GM12878 (cell line): ENCODE data around the gene CLEC7A. TPM values are rescaled to one million over a fixed set of nuclear protein-coding genes. Genes with fewer than 3 reads are reported as not detected.

Experiments
- ATAC-seq: fragments of 200-7000 bp; cut with Tn5 transposase; 3 replicates; pipeline ENCODE4 v1.9.1; 2020; ENCODE audit warnings: mild to moderate bottlenecking, moderate library complexity
- BruUV-seq: library from RNA; stranded (reverse); fragments of 400-500 nt; replicated peaks from 2 replicates; lab custom pipeline; 2021; lab: Mats Ljungman, UMichigan
- CTCF ChIA-PET: fragments of 300-600 bp; sonication (Branson Sonifier 250); formaldehyde crosslinking; extraction: SDS; loops from one replicate; lab custom pipeline; 2021; ENCODE audit warnings: inconsistent platforms; lab: Yijun Ruan, JAX
- POLR2A ChIA-PET: fragments of 350-600 bp; formaldehyde crosslinking; extraction: SDS; loops from one replicate; lab custom pipeline; 2021; ENCODE audit warnings: inconsistent platforms; lab: Charles Lee
- RAD21 ChIA-PET: fragments of 300-600 bp; sonication (Branson Sonifier 250); formaldehyde crosslinking; loops from one replicate; lab custom pipeline; 2023; ENCODE audit warnings: antibody characterized with exemption; ENCODE audit not compliant: unreplicated experiment; lab: Charles Lee
- SMC1A ChIA-PET: fragments of 300-600 bp; sonication (Branson Sonifier 250); formaldehyde crosslinking; loops from one replicate; lab custom pipeline; 2023; ENCODE audit not compliant: unreplicated experiment, uncharacterized antibody; lab: Charles Lee
- DNase-seq: peaks from one replicate; pipeline ENCODE4 v3.0.0-alpha.2; 2011; ENCODE audit warnings: low read depth, low spot score
- FAIRE-seq: peaks from 3 replicates; lab custom pipeline; 2011; peaks lifted over from hg19 to GRCh38; lab: Jason Lieb, UNC
- H2AFZ ChIP-seq: 2 replicates; pipeline ENCODE4 v1.6.0; 2011; ENCODE audit warnings: low read depth, low read length, control low read depth; ENCODE audit not compliant: control insufficient read depth
- H3K27ac ChIP-seq: 2 replicates; pipeline ENCODE4 v1.5.1; 2011; ENCODE audit warnings: control low read depth; ENCODE audit not compliant: control insufficient read depth, insufficient read depth
- H3K27me3 ChIP-seq, 2 experiments: replicated peaks in 1 of 2; 2 replicates each; pipeline versions ENCODE4 v1.6.0 to v1.6.1; 2011; ENCODE audit warnings: low read length in 1 of 2; ENCODE audit not compliant: control insufficient read depth in 2 of 2, insufficient read depth in 2 of 2
- H3K36me3 ChIP-seq, 2 experiments: 2 replicates each; pipeline ENCODE4 v1.5.1; 2011; ENCODE audit warnings: low read length in 1 of 2; ENCODE audit not compliant: control insufficient read depth in 2 of 2, insufficient read depth in 2 of 2
- H3K4me1 ChIP-seq: 2 replicates; pipeline ENCODE4 v1.6.1; 2011; ENCODE audit warnings: mild to moderate bottlenecking, low read length, moderate library complexity, mixed read lengths; ENCODE audit not compliant: control insufficient read depth, insufficient read depth
- H3K4me2 ChIP-seq: 2 replicates; pipeline ENCODE4 v1.6.0; 2011; ENCODE audit warnings: control low read depth; ENCODE audit not compliant: control insufficient read depth, insufficient read depth
- H3K4me3 ChIP-seq: fragments of 200-600 bp; sonication (generic); 2 replicates; pipeline ENCODE4 v1.5.1; 2016
- H3K79me2 ChIP-seq: 2 replicates; pipeline ENCODE4 v1.6.0; 2011; ENCODE audit warnings: low read length; ENCODE audit not compliant: control insufficient read depth, insufficient read depth
- H3K9ac ChIP-seq: 2 replicates; pipeline ENCODE4 v1.8.0; 2011; ENCODE audit warnings: low read length, control low read depth, mixed read lengths; ENCODE audit not compliant: control insufficient read depth, insufficient read depth
- H3K9me3 ChIP-seq: replicated peaks from 3 replicates; pipeline ENCODE4 v1.5.1; 2011; ENCODE audit warnings: mild to moderate bottlenecking, low read length; ENCODE audit not compliant: control insufficient read depth, insufficient read depth
- H4K20me1 ChIP-seq: 2 replicates; pipeline ENCODE4 v1.6.0; 2011; ENCODE audit not compliant: control insufficient read depth, insufficient read depth
- ATF3 ChIP-seq: IDR thresholded peaks from 2 replicates; pipeline ENCODE4 v1.6.1; 2011; ENCODE audit warnings: low read depth, mild to moderate bottlenecking, low read length, moderate library complexity, borderline replicate concordance; ENCODE audit errors: extremely low read depth
- CBFB ChIP-seq: IDR thresholded peaks from 2 replicates; pipeline ENCODE4 v1.6.1; 2016; ENCODE audit warnings: antibody characterized with exemption, low read depth
- EP300 ChIP-seq, 2 experiments: fragments of 150-350 bp in 1 of 2; IDR thresholded peaks; 2 replicates each; pipeline ENCODE4 v1.6.1; 2011 to 2012; ENCODE audit warnings: low read depth in 2 of 2, low read length in 2 of 2, borderline replicate concordance in 1 of 2, improper control_type of control experiment in 1 of 2, inconsistent platforms in 1 of 2; ENCODE audit not compliant: control insufficient read depth in 1 of 2
- HCFC1 ChIP-seq: fragments of 150-350 bp; IDR thresholded peaks from 2 replicates; pipeline ENCODE4 v1.6.1; 2014; ENCODE audit warnings: low read length
- KDM1A ChIP-seq: fragments of 200-600 bp; sonication (generic); IDR thresholded peaks from 2 replicates; pipeline ENCODE4 v1.6.1; 2016; ENCODE audit warnings: borderline replicate concordance
- MTA3 ChIP-seq: IDR thresholded peaks from 2 replicates; pipeline ENCODE4 v1.6.1; 2012; ENCODE audit warnings: low read length, inconsistent platforms, borderline replicate concordance
- NKRF ChIP-seq: fragments of 450-650 bp; conservative IDR thresholded peaks from 2 replicates; pipeline ENCODE4 v1.6.1; 2017; ENCODE audit warnings: mild to moderate bottlenecking, moderate library complexity
- NR2C1 ChIP-seq: fragments of 450-650 bp; IDR thresholded peaks from 2 replicates; pipeline ENCODE4 v1.6.1; 2017; ENCODE audit warnings: antibody characterized with exemption, mild to moderate bottlenecking, moderate library complexity
- PKNOX1 ChIP-seq: fragments of 450-650 bp; IDR thresholded peaks from 2 replicates; pipeline ENCODE4 v1.6.1; 2016; ENCODE audit warnings: mild to moderate bottlenecking
- RELB ChIP-seq: fragments of 450-650 bp; IDR thresholded peaks from 2 replicates; pipeline ENCODE4 v1.6.1; 2017; ENCODE audit warnings: low read depth, mild to moderate bottlenecking, moderate library complexity
- STAT3 ChIP-seq: IDR thresholded peaks from 2 replicates; pipeline ENCODE4 v1.6.1; 2011; ENCODE audit warnings: low read depth, low read length, improper control_type of control experiment
- TARDBP ChIP-seq: IDR thresholded peaks from 2 replicates; pipeline ENCODE4 v1.6.1; 2016; ENCODE audit warnings: borderline replicate concordance
- TCF3 ChIP-seq: IDR thresholded peaks from 2 replicates; pipeline ENCODE4 v1.6.1; 2012; ENCODE audit warnings: low read depth, mild to moderate bottlenecking, low read length, borderline replicate concordance; ENCODE audit not compliant: insufficient read depth
- ZBTB33 ChIP-seq: fragments of 450-650 bp; IDR thresholded peaks from 2 replicates; pipeline ENCODE4 v1.6.1; 2017; ENCODE audit warnings: mild to moderate bottlenecking
- WGBS: methylation state at CpG from one replicate; pipeline ENCODE4 v1.1.6; 2016; ENCODE audit warnings: low lambda C conversion rate; ENCODE audit not compliant: insufficient replicate concordance, insufficient coverage; ENCODE audit errors: missing lambda C conversion rate; 5-methylcytosine and 5-hydroxymethylcytosine counted together
- in situ Hi-C: fragments of 300-500 bp; cut with MboI; formaldehyde crosslinking; loops from 9 replicates; pipeline ENCODE4 v1.14.3; 2018; ENCODE audit warnings: mixed read lengths
- intact Hi-C: fragments of 100-400 bp; cut with micrococcal nuclease; formaldehyde crosslinking; loops from one replicate; pipeline ENCODE4 v1.14.2; 2022; ENCODE audit not compliant: unreplicated experiment
- polyA plus RNA-seq, 11 experiments: library from polyadenylated mRNA; depleted of rRNA in 4 of 11; unstranded in 6 of 11; stranded (reverse) in 5 of 11; fragments of >200 nt; fragmentation: Nextera tagmentation in 4 of 11; fragmentation: Illumina TruSeq in 1 of 11; extraction: Ambion mirVana in 4 of 11; extraction: Trizol in 1 of 11; gene quantifications; 1 replicate in 1 of 11; 2 replicates in 10 of 11; pipeline versions ENCODE4 v1.2.1 to v1.2.3, GENCODE V29; 2011 to 2016; ENCODE audit warnings: inconsistent platforms in 2 of 11, missing spikeins in 2 of 11, low read depth in 1 of 11
- total RNA-seq, 4 experiments: library from RNA; depleted of rRNA in 3 of 4; stranded (reverse); fragments of >200 nt in 3 of 4; fragmentation: Illumina TruSeq in 1 of 4; extraction: Trizol in 1 of 4; gene quantifications; 2 replicates each; pipeline versions ENCODE4 v1.2.1 to v1.2.3, GENCODE V29; 2013 to 2021

The CLEC7A gene
- total and polyA plus RNA-seq, 10 of the 15 experiments (the other 5 are each of a cell fraction or from before 2014, with no cell fraction given): not detected

- TF ChIP-seq NKRF (no peak), PKNOX1 (no peak), STAT3 (no peak)
- TF ChIP-seq, all 136 proteins: peak for 0
These were observed 10.9 kb downstream of the CLEC7A start (continued) for GRCh38 chr12:10119066-10119465.

GRCh38 chr12:10115890-10116289 is 14.1 kb downstream of the CLEC7A start:
- FAIRE-seq: no peak
- Histone ChIP-seq H3K9ac (no peak overlapping the region), H3K4me2 (no peak overlapping the region)

More at GRCh38 chr12:10115890-10116289, 14.1 kb downstream of the CLEC7A start:
- ChIA-PET CTCF (interaction anchor here (0.8 kb wide), 1 partner anchor 9 kb away, joined by 3 read pairs; no protein-coding TSS in a partner anchor), RAD21 (no interaction called here), SMC1A (interaction anchor here (1.3 kb wide), 1 partner anchor 19 kb away, joined by 4 read pairs; no protein-coding TSS in a partner anchor), POLR2A (no interaction called here)
- ATAC-seq: no peak
- H2AFZ ChIP-seq: no peak overlapping the region
- intact Hi-C loops: no loop called here
- H3K4me1 ChIP-seq: no peaks in the 10 kb centered on the region
- H3K79me2 ChIP-seq: no peaks in the 10 kb centered on the region
- DNase-seq: no peak
- WGBS: 37% methylated on average over 7 of the region's 7 CpGs
- no peaks in the 10 kb centered on the region for H3K36me3 ChIP-seq
- no peaks in the 10 kb centered on the region for H3K9me3 ChIP-seq
- no peak overlapping the region for H3K4me3 ChIP-seq
- H4K20me1 ChIP-seq: no peaks in the 10 kb centered on the region
- no peak for TF ChIP-seq NR2C1
- TF ChIP-seq TCF3: no peak
- no peak for TF ChIP-seq ATF3
- TF ChIP-seq ZBTB33: no peak
- TF ChIP-seq MTA3: no peak
- TF ChIP-seq KDM1A: no peak
- TF ChIP-seq EP300 (IDR thresholded peaks at IDR 0.05; ENCODE audit: borderline replicate concordance in 1 of 2, control insufficient read depth in 1 of 2, low read depth in 2 of 2, low read length in 2 of 2): no peak
- TF ChIP-seq TARDBP: no peak
- no peak for TF ChIP-seq CBFB
- TF ChIP-seq HCFC1: no peak
- TF ChIP-seq RELB: no peak
- TF ChIP-seq, all 136 proteins: peak for 0
- in situ Hi-C loops: no loop called here
- BruUV-seq: no TSS peak
- Histone ChIP-seq H3K27ac (no peak overlapping the region), H3K27me3 (no peaks in the 10 kb centered on the region)
